ENCODE results near the gene TEX29.

GRCh38 chr13:111295886-111296285, 24.6 kb upstream of the TEX29 start:
- TF ChIP-seq CTCF (IDR thresholded peaks at IDR 0.05 in 4 of 5, conservative IDR thresholded peaks at IDR 0.05 in 1 of 5) (no peak), POLR2A (IDR thresholded peaks at IDR 0.05) (no peak)

Measured in gastrocnemius medialis (tissue), 4 donors.